ENCODE measurements around the gene PEAK1.
A peak's percentile ranks its signal among the peaks of the same experiment; 100 is the strongest.

Gene PEAK1

GRCh38 chr15:77387365-77388105 lies 32.4 kb downstream of the PEAK1 start:
- DNase-seq (ENCODE audit: low read depth in 1 of 2, low spot score in 1 of 2): no peak
- in situ Hi-C loops (cut with HindIII; ENCODE audit: low pct_unique_long_range_greater_than_20kb, low sequenced_read_pairs): no loop called here
- TF ChIP-seq JUND (IDR thresholded peaks at IDR 0.05; ENCODE audit: low read depth): no peak

GRCh38 chr15:77386626-77387025 lies 33.3 kb downstream of the PEAK1 start:
- DNase-seq (ENCODE audit: low read depth in 1 of 2, low spot score in 1 of 2): no peak
- in situ Hi-C loops (cut with HindIII; ENCODE audit: low pct_unique_long_range_greater_than_20kb, low sequenced_read_pairs): no loop called here

GRCh38 chr15:77384589-77385359 lies 35.1 kb downstream of the PEAK1 start:
- TF ChIP-seq JUND (IDR thresholded peaks at IDR 0.05; ENCODE audit: low read depth): no peak
- in situ Hi-C loops (cut with HindIII; ENCODE audit: low pct_unique_long_range_greater_than_20kb, low sequenced_read_pairs): no loop called here
- no peak for DNase-seq (ENCODE audit: low read depth in 1 of 2, low spot score in 1 of 2)

More at GRCh38 chr15:77386626-77387025, 33.3 kb downstream of the PEAK1 start:
- no peak for TF ChIP-seq JUND (IDR thresholded peaks at IDR 0.05; ENCODE audit: low read depth)

- no peak for TF ChIP-seq JUND (IDR thresholded peaks at IDR 0.05; ENCODE audit: low read depth)
- in situ Hi-C loops (cut with HindIII; ENCODE audit: low pct_unique_long_range_greater_than_20kb, low sequenced_read_pairs): no loop called here
- no peak for DNase-seq (ENCODE audit: low read depth in 1 of 2, low spot score in 1 of 2)
These were observed 35.8 kb downstream of the PEAK1 start for GRCh38 chr15:77384086-77384485.

- DNase-seq (ENCODE audit: low read depth in 1 of 2, low spot score in 1 of 2): no peak
- in situ Hi-C loops (cut with HindIII; ENCODE audit: low pct_unique_long_range_greater_than_20kb, low sequenced_read_pairs): no loop called here
- no peak for TF ChIP-seq JUND (IDR thresholded peaks at IDR 0.05; ENCODE audit: low read depth)
These were observed 39.9 kb downstream of the PEAK1 start for GRCh38 chr15:77380033-77380432.

- in situ Hi-C loops (cut with HindIII; ENCODE audit: low pct_unique_long_range_greater_than_20kb, low sequenced_read_pairs): no loop called here
- TF ChIP-seq JUND (IDR thresholded peaks at IDR 0.05; ENCODE audit: low read depth): no peak
- peak; percentile 41 to 74 for DNase-seq (ENCODE audit: low read depth in 1 of 2, low spot score in 1 of 2)
These were observed 43.1 kb downstream of the PEAK1 start for GRCh38 chr15:77376770-77377169.

GRCh38 chr15:77375133-77375532 lies 44.8 kb downstream of the PEAK1 start:
- DNase-seq (ENCODE audit: low read depth in 1 of 2, low spot score in 1 of 2): no peak
- no peak for TF ChIP-seq JUND (IDR thresholded peaks at IDR 0.05; ENCODE audit: low read depth)
- in situ Hi-C loops (cut with HindIII; ENCODE audit: low pct_unique_long_range_greater_than_20kb, low sequenced_read_pairs): no loop called here

GRCh38 chr15:77373441-77373840 lies 46.5 kb downstream of the PEAK1 start:
- in situ Hi-C loops (cut with HindIII; ENCODE audit: low pct_unique_long_range_greater_than_20kb, low sequenced_read_pairs): no loop called here
- TF ChIP-seq JUND (IDR thresholded peaks at IDR 0.05; ENCODE audit: low read depth): no peak

GRCh38 chr15:77371850-77372563 lies 47.9 kb downstream of the PEAK1 start:
- in situ Hi-C loops (cut with HindIII; ENCODE audit: low pct_unique_long_range_greater_than_20kb, low sequenced_read_pairs): no loop called here
- TF ChIP-seq JUND (IDR thresholded peaks at IDR 0.05; ENCODE audit: low read depth): no peak
- DNase-seq (ENCODE audit: low read depth in 1 of 2, low spot score in 1 of 2): no peak

More at GRCh38 chr15:77373441-77373840, 46.5 kb downstream of the PEAK1 start:
- no peak for DNase-seq (ENCODE audit: low read depth in 1 of 2, low spot score in 1 of 2)

- no peak for TF ChIP-seq JUND (IDR thresholded peaks at IDR 0.05; ENCODE audit: low read depth)
- in situ Hi-C loops (cut with HindIII; ENCODE audit: low pct_unique_long_range_greater_than_20kb, low sequenced_read_pairs): no loop called here
- no peak for DNase-seq (ENCODE audit: low read depth in 1 of 2, low spot score in 1 of 2)
These were observed 49.3 kb downstream of the PEAK1 start for GRCh38 chr15:77370580-77370979.

GRCh38 chr15:77369168-77369567 lies 50.7 kb downstream of the PEAK1 start:
- in situ Hi-C loops (cut with HindIII; ENCODE audit: low pct_unique_long_range_greater_than_20kb, low sequenced_read_pairs): no loop called here
- DNase-seq (ENCODE audit: low read depth in 1 of 2, low spot score in 1 of 2): no peak
- TF ChIP-seq JUND (IDR thresholded peaks at IDR 0.05; ENCODE audit: low read depth): no peak

GRCh38 chr15:77367631-77368030 lies 52.3 kb downstream of the PEAK1 start:
- no peak for DNase-seq (ENCODE audit: low read depth in 1 of 2, low spot score in 1 of 2)
- in situ Hi-C loops (cut with HindIII; ENCODE audit: low pct_unique_long_range_greater_than_20kb, low sequenced_read_pairs): no loop called here
- TF ChIP-seq JUND (IDR thresholded peaks at IDR 0.05; ENCODE audit: low read depth): no peak

- TF ChIP-seq JUND (IDR thresholded peaks at IDR 0.05; ENCODE audit: low read depth): no peak
- DNase-seq (ENCODE audit: low read depth in 1 of 2, low spot score in 1 of 2): no peak
- in situ Hi-C loops (cut with HindIII; ENCODE audit: low pct_unique_long_range_greater_than_20kb, low sequenced_read_pairs): no loop called here
These were observed 58.4 kb downstream of the PEAK1 start for GRCh38 chr15:77361456-77361855.
